Muscle layer of colon (tissue), 2 donors: ENCODE data around the gene PTGS1.

Experiments used
- H3K27ac ChIP-seq: one replicate; pipeline ENCODE4 v1.7.0; 2013; ENCODE audit warnings: low read depth, mild to moderate bottlenecking, low read length, moderate library complexity
- H3K27me3 ChIP-seq, 2 donors: one replicate each; pipeline ENCODE4 v1.7.0; 2013; ENCODE audit warnings: low read length in 2 of 2, mild to moderate bottlenecking in 2 of 2; ENCODE audit not compliant: insufficient read depth in 2 of 2, control insufficient read depth in 1 of 2
- H3K36me3 ChIP-seq: one replicate; pipeline ENCODE4 v1.7.0; 2013; ENCODE audit warnings: mild to moderate bottlenecking, low read length; ENCODE audit not compliant: insufficient read depth
- H3K4me1 ChIP-seq: one replicate; pipeline ENCODE4 v1.7.0; 2013; ENCODE audit warnings: mild to moderate bottlenecking, low read length; ENCODE audit not compliant: insufficient read depth
- H3K4me3 ChIP-seq, 2 donors: one replicate each; pipeline ENCODE4 v1.7.0; 2013; ENCODE audit warnings: low read length in 2 of 2, low read depth in 1 of 2, mild to moderate bottlenecking in 1 of 2, moderate library complexity in 1 of 2
- H3K9ac ChIP-seq: one replicate; pipeline ENCODE4 v1.7.0; 2013; ENCODE audit warnings: low read length
- H3K9me3 ChIP-seq: one replicate; pipeline ENCODE4 v1.7.0; 2013; ENCODE audit warnings: mild to moderate bottlenecking, low read length
- donor health status: abdominal sarcoma.
- donor health status: Adenocarcinoma of cecum.

The PTGS1 gene

DNA sequence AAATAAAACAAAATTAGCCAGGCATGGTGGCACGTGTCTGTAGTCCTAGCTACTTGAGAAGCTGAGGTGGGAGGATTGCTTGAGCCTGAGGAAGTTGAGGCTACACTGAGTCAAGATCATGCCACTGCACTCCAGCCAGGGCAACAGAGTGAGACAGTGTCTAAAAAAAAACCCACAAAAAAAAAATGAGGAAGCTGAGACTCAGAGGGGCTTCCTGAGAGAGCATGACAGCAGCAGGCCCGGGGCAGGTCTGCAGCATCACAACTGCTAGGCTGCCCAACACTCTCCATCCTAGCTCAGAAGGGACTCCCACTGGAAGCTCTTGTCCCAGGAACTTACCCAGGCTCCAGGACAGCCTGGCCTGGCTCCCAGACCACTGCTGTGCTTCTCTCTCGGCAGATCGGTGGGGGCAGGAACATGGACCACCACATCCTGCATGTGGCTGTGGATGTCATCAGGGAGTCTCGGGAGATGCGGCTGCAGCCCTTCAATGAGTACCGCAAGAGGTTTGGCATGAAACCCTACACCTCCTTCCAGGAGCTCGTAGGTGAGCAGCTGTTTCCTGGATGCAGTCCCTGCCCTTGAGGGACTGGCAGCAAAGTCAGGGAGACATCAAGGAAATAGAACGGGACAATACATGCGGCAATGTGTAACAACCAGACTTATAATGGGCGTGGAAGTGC lies 19.1 kb downstream of the PTGS1 start:
- Histone ChIP-seq H3K36me3 (peaks cover 72% of the 10 kb centered on the region), H3K4me3 (no peak overlapping the region), H3K27ac (no peak overlapping the region), H3K27me3 (no peaks in the 10 kb centered on the region), H3K4me1 (peaks cover 33% of the 10 kb centered on the region), H3K9me3 (no peaks in the 10 kb centered on the region), H3K9ac (no peak overlapping the region)

- Histone ChIP-seq H3K9ac (no peak overlapping the region), H3K9me3 (no peaks in the 10 kb centered on the region), H3K27ac (no peak overlapping the region), H3K27me3 (no peaks in the 10 kb centered on the region), H3K4me1 (peaks cover 37% of the 10 kb centered on the region), H3K36me3 (peaks cover 53% of the 10 kb centered on the region), H3K4me3 (no peak overlapping the region)
Observed at GRCh38 chr9:122392284-122392683, 21.5 kb downstream of the PTGS1 start.

DNA sequence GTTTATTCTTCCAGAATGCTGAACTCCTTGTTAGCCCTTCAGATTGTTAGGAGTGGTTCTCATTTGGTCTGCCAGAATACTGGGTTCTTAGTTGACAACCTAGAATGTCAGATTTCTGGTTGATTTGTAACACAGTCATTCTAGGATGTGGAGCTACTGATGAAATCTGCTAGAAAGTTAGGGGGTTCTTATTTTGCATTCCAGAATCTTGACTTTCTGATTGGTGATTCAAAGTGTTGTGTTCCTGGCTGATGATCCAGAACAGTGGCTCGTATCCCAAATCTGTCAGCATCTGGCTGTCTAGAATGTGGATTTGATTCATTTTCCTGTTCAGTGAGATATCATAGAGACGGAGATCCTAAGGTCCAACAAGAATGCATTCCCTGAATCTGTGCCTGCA lies 21.9 kb downstream of the PTGS1 start:
- H3K9me3 ChIP-seq = no peaks in the 10 kb centered on the region
- no peak overlapping the region for H3K9ac ChIP-seq
- H3K4me1 ChIP-seq = peaks cover 37% of the 10 kb centered on the region
- no peaks in the 10 kb centered on the region for H3K27me3 ChIP-seq
- H3K36me3 ChIP-seq = peaks cover 49% of the 10 kb centered on the region
- no peak overlapping the region for H3K4me3 ChIP-seq
- H3K27ac ChIP-seq = peak overlapping the region; percentile 48

DNA sequence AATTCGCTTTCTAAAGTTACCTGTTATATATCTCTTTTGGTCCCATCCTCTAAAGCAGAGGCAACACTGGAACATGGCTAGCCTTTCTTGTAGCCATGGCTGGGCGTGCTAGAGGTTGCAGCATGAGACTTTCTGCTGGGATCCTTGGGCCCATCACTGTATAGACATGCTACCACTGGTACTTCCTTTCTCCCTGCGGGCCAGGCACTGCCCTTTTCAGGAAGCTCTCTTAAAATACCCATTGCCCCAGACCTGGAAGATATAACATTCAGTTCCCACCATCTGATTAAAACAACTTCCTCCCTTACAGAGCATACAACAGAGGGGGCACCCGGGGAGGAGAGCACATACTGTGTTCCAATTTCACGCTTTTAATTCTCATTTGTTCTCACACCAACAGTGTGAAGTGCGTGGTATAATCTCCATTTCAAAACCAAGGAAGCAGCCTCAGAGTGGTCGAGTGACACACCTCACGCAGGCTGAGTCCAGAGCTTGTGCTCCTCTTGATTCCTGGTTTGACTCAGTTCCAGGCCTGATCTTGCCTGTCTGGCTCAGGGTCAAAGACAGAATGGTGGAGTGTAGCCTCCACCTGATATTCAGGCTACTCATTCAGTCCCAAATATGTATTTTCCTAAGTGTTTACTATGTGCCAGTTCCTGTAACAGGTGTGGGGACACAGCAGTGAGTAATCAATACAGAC lies 22.6 kb downstream of the PTGS1 start:
- Histone ChIP-seq H3K36me3 (peaks cover 44% of the 10 kb centered on the region), H3K4me1 (peaks cover 33% of the 10 kb centered on the region), H3K27me3 (no peaks in the 10 kb centered on the region), H3K9ac (peak overlapping the region; percentile 19), H3K9me3 (no peaks in the 10 kb centered on the region), H3K27ac (no peak overlapping the region), H3K4me3 (no peak overlapping the region)

DNA sequence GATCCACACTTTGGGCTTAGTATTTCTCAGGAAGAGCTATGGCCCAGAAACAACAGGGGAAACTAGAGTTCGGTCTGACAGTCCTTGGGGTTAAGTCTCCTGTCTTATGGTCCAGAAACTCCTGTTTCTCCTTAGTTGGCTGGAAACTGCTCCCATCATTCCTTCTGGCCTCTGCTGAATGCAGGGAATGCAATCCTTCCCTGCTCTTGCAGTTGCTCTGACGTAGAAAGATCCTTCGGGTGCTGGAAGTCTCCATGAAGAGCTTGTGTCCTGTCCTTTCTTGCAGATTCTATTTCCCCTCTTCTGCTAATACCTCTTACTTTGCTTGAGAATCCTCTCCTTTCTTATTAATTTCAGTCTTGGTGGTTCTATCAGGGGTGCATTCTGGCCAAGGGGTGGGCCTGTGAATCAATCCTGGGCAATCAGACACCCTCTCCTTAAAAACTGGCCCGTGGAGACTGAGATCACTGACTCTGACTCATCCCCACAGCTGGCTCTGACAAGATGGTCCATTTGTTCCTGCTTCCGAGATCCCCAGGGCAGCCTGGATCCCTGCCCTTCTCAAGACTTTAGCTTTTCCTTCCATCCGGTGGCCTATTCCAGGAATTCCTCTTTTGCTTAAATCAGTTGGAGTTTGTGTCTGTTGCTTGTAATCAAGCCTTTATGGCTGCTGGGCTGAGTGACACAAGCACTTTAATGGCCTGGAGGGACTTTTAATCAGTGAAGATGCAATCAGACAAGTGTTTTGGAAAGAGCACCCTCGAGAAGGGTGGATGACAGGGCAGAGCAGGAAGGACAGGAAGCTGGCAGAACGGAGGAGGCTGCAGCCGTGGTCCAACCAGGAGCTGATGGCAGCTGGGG lies 23.7 kb downstream of the PTGS1 start:
- H3K36me3 ChIP-seq = peaks cover 37% of the 10 kb centered on the region
- peaks cover 30% of the 10 kb centered on the region for H3K4me1 ChIP-seq
- H3K27ac ChIP-seq = peak overlapping the region; percentile 59
- H3K9ac ChIP-seq = peak overlapping the region; percentile 19
- no peak overlapping the region for H3K4me3 ChIP-seq
- no peaks in the 10 kb centered on the region for H3K27me3 ChIP-seq
- H3K9me3 ChIP-seq = no peaks in the 10 kb centered on the region

DNA sequence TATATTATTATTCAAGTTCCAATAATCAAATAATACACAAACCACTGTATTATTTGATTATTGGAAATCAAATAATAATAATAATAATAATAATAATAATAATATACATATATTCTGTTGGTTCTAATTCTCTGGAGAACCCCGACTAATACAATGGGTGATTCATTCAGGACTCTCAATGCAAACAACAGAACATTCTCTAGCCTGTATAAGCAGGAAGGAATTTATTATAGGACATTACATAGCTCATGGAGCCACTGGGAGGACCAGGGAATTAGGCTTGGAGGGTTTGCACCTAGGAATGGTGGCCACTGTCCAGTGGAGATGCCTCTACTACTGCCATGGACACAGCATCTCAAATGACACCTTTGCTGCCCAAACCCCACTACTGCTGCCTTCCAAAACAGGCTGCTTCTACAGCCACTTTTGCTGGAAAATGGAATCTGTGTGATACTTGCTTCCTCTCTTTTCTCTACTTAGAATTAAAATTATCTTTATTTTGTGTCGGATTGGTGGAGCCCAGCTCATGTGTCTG lies 25.9 kb downstream of the PTGS1 start:
- Histone ChIP-seq H3K4me3 (no peak overlapping the region), H3K9me3 (no peaks in the 10 kb centered on the region), H3K4me1 (peaks cover 30% of the 10 kb centered on the region), H3K27ac (no peak overlapping the region), H3K36me3 (peaks cover 24% of the 10 kb centered on the region), H3K9ac (no peak overlapping the region), H3K27me3 (no peaks in the 10 kb centered on the region)

DNA sequence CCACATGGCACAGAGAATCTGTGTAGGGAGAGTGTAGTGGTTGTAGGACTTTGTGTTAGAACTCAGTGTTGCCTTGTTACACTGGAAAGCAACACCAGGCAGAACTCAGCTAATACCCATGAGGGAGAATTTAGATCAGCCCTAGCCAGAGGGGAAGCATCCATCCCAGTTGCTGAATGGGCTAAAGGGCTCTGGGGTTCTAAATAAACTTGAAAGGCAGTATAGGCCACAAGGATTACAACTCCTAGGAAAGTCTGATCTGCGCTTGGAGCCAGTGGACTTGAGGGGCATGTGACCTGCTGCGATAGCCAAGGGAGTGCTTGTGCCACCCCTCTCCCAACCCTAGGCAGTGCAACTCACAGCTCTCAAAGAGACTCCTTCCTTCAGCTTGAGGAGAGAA lies 26.9 kb downstream of the PTGS1 start:
- Histone ChIP-seq H3K4me3 (no peak overlapping the region), H3K4me1 (peaks cover 26% of the 10 kb centered on the region), H3K36me3 (peaks cover 14% of the 10 kb centered on the region), H3K27me3 (no peaks in the 10 kb centered on the region), H3K9me3 (no peaks in the 10 kb centered on the region), H3K27ac (no peak overlapping the region), H3K9ac (no peak overlapping the region)

GRCh38 chr9:122398371-122398924 lies 27.6 kb downstream of the PTGS1 start:
- Histone ChIP-seq H3K27ac (no peak overlapping the region), H3K9me3 (no peaks in the 10 kb centered on the region)

GRCh38 chr9:122401896-122402295 lies 31.1 kb downstream of the PTGS1 start:
- Histone ChIP-seq H3K4me3 (no peak overlapping the region), H3K4me1 (no peaks in the 10 kb centered on the region), H3K36me3 (no peaks in the 10 kb centered on the region), H3K9ac (no peak overlapping the region), H3K27ac (no peak overlapping the region), H3K27me3 (no peaks in the 10 kb centered on the region), H3K9me3 (no peaks in the 10 kb centered on the region)

More at GRCh38 chr9:122398371-122398924, 27.6 kb downstream of the PTGS1 start:
- Histone ChIP-seq H3K36me3 (peaks cover 7% of the 10 kb centered on the region), H3K27me3 (no peaks in the 10 kb centered on the region), H3K4me3 (no peak overlapping the region), H3K4me1 (peaks cover 19% of the 10 kb centered on the region), H3K9ac (no peak overlapping the region)

DNA sequence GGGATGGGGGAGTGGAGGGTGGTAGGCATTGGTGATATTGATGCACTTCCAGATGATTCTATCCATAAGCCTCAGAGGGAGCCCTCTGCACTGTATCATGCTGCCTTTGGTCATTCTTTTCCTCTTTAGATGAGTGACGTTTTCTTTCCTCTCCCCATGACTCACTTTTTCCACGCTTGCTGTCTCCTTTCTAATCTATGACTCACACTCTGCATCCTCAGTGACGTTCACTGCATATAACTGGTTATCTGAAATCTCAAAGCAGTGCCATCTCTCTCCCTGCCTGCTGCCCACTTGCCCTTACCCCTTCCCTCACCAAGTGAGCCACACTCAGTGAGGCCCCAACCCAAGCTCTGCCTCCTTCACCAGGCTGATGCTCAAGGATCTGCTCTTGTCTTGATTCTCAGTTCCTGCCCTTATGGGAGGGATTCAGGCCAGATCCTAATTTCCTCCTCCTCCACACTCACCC lies 31.6 kb downstream of the PTGS1 start:
- no peaks in the 10 kb centered on the region for H3K9me3 ChIP-seq
- H3K36me3 ChIP-seq = no peaks in the 10 kb centered on the region
- no peak overlapping the region for H3K27ac ChIP-seq
- H3K4me1 ChIP-seq = no peaks in the 10 kb centered on the region
- H3K9ac ChIP-seq = no peak overlapping the region
- H3K4me3 ChIP-seq = no peak overlapping the region
- H3K27me3 ChIP-seq = no peaks in the 10 kb centered on the region

DNA sequence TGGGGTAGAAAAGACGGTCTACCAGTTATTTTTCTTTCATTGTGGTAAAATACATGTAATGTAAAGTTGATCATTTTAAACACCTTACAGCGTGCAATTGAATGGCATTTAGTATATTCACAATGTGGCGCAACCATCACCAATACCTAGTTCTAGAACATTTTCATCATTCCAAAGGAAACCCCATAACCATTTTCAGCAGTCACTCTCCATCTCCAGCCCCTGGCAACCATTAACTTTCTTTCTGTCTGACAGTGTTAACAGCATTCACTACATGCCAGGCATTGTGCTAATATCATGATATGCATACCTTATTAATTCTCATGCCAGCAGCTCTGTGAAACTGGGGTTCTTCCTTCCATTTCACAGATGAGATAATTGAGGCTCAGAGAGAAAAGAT lies 32.0 kb downstream of the PTGS1 start:
- Histone ChIP-seq H3K27me3 (no peaks in the 10 kb centered on the region), H3K4me1 (no peaks in the 10 kb centered on the region), H3K9ac (no peak overlapping the region), H3K27ac (no peak overlapping the region), H3K4me3 (no peak overlapping the region), H3K9me3 (no peaks in the 10 kb centered on the region), H3K36me3 (no peaks in the 10 kb centered on the region)
